ENCODE results near the gene PRKAG1. TPM values are rescaled to one million over a fixed set of nuclear protein-coding genes. Genes with fewer than 3 reads are reported as not detected.
A peak's percentile ranks its signal among the peaks of the same experiment; 100 is the strongest.

The PRKAG1 gene
- polyA plus RNA-seq, 3 donors: 35.9 to 58.9 (median 50.1) TPM

- no peak overlapping the region for H3K27ac ChIP-seq (ENCODE audit: low read depth in 1 of 2, low read length in 2 of 2)
- no peak overlapping the region for H3K27ac Mint-ChIP-seq
- H3K4me1 Mint-ChIP-seq: no peaks in the 10 kb centered on the region
- no peak for DNase-seq
- no peak overlapping the region for H3K4me2 ChIP-seq (replicated peaks; ENCODE audit: extremely low read depth, low read length, poor library complexity, severe bottlenecking)
- TF ChIP-seq, protein P1, sequence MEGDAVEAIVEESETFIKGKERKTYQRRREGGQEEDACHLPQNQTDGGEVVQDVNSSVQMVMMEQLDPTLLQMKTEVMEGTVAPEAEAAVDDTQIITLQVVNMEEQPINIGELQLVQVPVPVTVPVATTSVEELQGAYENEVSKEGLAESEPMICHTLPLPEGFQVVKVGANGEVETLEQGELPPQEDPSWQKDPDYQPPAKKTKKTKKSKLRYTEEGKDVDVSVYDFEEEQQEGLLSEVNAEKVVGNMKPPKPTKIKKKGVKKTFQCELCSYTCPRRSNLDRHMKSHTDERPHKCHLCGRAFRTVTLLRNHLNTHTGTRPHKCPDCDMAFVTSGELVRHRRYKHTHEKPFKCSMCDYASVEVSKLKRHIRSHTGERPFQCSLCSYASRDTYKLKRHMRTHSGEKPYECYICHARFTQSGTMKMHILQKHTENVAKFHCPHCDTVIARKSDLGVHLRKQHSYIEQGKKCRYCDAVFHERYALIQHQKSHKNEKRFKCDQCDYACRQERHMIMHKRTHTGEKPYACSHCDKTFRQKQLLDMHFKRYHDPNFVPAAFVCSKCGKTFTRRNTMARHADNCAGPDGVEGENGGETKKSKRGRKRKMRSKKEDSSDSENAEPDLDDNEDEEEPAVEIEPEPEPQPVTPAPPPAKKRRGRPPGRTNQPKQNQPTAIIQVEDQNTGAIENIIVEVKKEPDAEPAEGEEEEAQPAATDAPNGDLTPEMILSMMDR (IDR thresholded peaks at IDR 0.05): no peak
- no peaks in the 10 kb centered on the region for H3K4me1 ChIP-seq (ENCODE audit: control insufficient read depth in 1 of 2, insufficient read depth in 2 of 2, low read length in 2 of 2)
- peaks cover 0 to 2% (median 0%) of the 10 kb centered on the region in 7 donors for H3K9me3 Mint-ChIP-seq
- H3K9ac ChIP-seq (ENCODE audit: insufficient read depth, low read length, poor library complexity, severe bottlenecking): no peak overlapping the region
- H3K4me3 Mint-ChIP-seq: no peak overlapping the region
- WGBS (ENCODE audit: insufficient coverage): 100% methylated on average over 2 of the region's 3 CpGs
- H3K4me3 ChIP-seq (replicated peaks in 1 of 3; ENCODE audit: low read depth in 2 of 3, low read length in 3 of 3): no peak overlapping the region
- no peak overlapping the region for H2AFZ ChIP-seq (ENCODE audit: insufficient read depth, low read depth, low read length, poor library complexity, severe bottlenecking)
- H3K79me2 ChIP-seq (ENCODE audit: insufficient read depth, low read length): peaks cover 4% of the 10 kb centered on the region
- peaks cover 33 to 78% of the 10 kb centered on the region in 2 donors for H3K36me3 ChIP-seq (replicated peaks in 1 of 2; ENCODE audit: control insufficient read depth in 1 of 2, insufficient read depth in 2 of 2, low read length in 2 of 2)
- no peaks in the 10 kb centered on the region for H3K9me3 ChIP-seq (replicated peaks in 1 of 2; ENCODE audit: control insufficient read depth in 1 of 2, insufficient read depth in 1 of 2, low read length in 2 of 2)
- H3K36me3 Mint-ChIP-seq: peaks cover 59 to 76% of the 10 kb centered on the region in 2 donors
- H3K27me3 ChIP-seq (ENCODE audit: control insufficient read depth in 2 of 2, insufficient read depth in 2 of 2, low read length in 2 of 2): no peaks in the 10 kb centered on the region
- peaks cover 24% of the 10 kb centered on the region for H4K20me1 ChIP-seq (ENCODE audit: insufficient read depth, low read length)
- H3K27me3 Mint-ChIP-seq (ENCODE audit: low read depth in 3 of 3): no peaks in the 10 kb centered on the region
- intact Hi-C loops (cut with micrococcal nuclease): no loop called here
These were observed 8.4 kb downstream of the PRKAG1 start for GRCh38 chr12:49010092-49010668.

- Mint-ChIP-seq H3K27ac (no peak overlapping the region), H3K27me3 (ENCODE audit: low read depth in 3 of 3) (no peaks in the 10 kb centered on the region), H3K4me3 (peak overlapping the region in 1 of 2 donors; percentile 19), H3K9me3 (peaks cover 0 to 2% (median 0%) of the 10 kb centered on the region in 7 donors), H3K36me3 (peaks cover 71 to 88% of the 10 kb centered on the region in 2 donors), H3K4me1 (peaks cover 4% of the 10 kb centered on the region)
- H3K4me2 ChIP-seq (replicated peaks; ENCODE audit: extremely low read depth, low read length, poor library complexity, severe bottlenecking): no peak overlapping the region
- intact Hi-C loops (cut with micrococcal nuclease): no loop called here
- H3K4me3 ChIP-seq (replicated peaks in 1 of 3; ENCODE audit: low read depth in 2 of 3, low read length in 3 of 3): no peak overlapping the region
- no peak overlapping the region for H2AFZ ChIP-seq (ENCODE audit: insufficient read depth, low read depth, low read length, poor library complexity, severe bottlenecking)
- no peaks in the 10 kb centered on the region for H3K79me2 ChIP-seq (ENCODE audit: insufficient read depth, low read length)
- peaks cover 19% of the 10 kb centered on the region for H4K20me1 ChIP-seq (ENCODE audit: insufficient read depth, low read length)
- no peak overlapping the region for H3K9ac ChIP-seq (ENCODE audit: insufficient read depth, low read length, poor library complexity, severe bottlenecking)
- no CpG with 5 or more reads among the region's 1 CpG for WGBS (ENCODE audit: insufficient coverage)
- no peaks in the 10 kb centered on the region for H3K27me3 ChIP-seq (ENCODE audit: control insufficient read depth in 2 of 2, insufficient read depth in 2 of 2, low read length in 2 of 2)
- H3K36me3 ChIP-seq (replicated peaks in 1 of 2; ENCODE audit: control insufficient read depth in 1 of 2, insufficient read depth in 2 of 2, low read length in 2 of 2): peaks cover 42 to 91% of the 10 kb centered on the region in 2 donors
- no peaks in the 10 kb centered on the region for H3K9me3 ChIP-seq (replicated peaks in 1 of 2; ENCODE audit: control insufficient read depth in 1 of 2, insufficient read depth in 1 of 2, low read length in 2 of 2)
- H3K4me1 ChIP-seq (ENCODE audit: control insufficient read depth in 1 of 2, insufficient read depth in 2 of 2, low read length in 2 of 2): peaks cover 0 to 3% of the 10 kb centered on the region in 2 donors
- TF ChIP-seq, protein P1 (IDR thresholded peaks at IDR 0.05): no peak
- no peak for DNase-seq
- H3K27ac ChIP-seq (ENCODE audit: low read depth in 1 of 2, low read length in 2 of 2): no peak overlapping the region
These were observed 9.6 kb downstream of the PRKAG1 start for GRCh38 chr12:49008943-49009342.
